Pulmonary artery endothelial cell (primary cell): ENCODE measurements around the gene TRABD2B. TPM values are rescaled to one million over a fixed set of nuclear protein-coding genes. Genes with fewer than 3 reads are reported as not detected.

Experiments
- DNase-seq: peaks from one replicate; pipeline ENCODE4 v3.0.0-alpha.2; 2011; ENCODE audit warnings: low read depth, low spot score
- total RNA-seq: library from RNA; depleted of rRNA; stranded (reverse); fragments of >200 nt; gene quantifications from 2 replicates; pipeline ENCODE4 v1.2.3, GENCODE V29; 2014

Gene TRABD2B
- total RNA-seq, 1 donor from 2014 or later = not detected

DNA sequence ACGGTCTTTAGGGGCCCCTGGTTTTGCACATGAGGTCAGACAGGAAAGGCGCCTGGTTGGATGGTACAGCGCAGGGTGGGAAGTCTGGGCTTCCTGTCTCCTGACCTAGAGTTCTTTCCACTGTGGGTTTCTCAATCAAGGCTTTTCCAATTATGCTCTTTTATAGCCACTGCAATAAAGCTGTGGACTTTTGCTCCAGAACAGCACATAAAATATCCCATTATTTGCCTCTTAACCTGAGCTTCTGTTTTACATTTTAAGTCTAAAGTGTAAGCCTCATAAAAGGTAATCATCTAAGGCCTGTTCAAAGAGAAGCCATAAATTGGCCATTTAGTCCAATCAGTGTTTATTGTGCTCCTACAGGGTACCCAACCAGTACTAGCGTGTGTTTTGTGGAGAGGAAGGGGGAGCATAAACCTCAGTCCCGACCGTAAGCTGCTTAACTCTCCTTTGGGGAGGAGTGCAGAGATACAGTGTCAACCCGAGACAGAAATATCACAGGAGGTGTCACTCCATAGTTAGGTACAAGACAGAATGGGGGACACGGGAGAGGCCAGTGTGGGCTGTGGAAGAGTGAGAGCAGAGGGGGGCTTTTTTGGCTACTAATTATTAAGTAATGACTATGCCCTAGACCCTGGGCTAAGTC is 270.0 kb downstream of the TRABD2B start:
- DNase-seq = no peak

DNA sequence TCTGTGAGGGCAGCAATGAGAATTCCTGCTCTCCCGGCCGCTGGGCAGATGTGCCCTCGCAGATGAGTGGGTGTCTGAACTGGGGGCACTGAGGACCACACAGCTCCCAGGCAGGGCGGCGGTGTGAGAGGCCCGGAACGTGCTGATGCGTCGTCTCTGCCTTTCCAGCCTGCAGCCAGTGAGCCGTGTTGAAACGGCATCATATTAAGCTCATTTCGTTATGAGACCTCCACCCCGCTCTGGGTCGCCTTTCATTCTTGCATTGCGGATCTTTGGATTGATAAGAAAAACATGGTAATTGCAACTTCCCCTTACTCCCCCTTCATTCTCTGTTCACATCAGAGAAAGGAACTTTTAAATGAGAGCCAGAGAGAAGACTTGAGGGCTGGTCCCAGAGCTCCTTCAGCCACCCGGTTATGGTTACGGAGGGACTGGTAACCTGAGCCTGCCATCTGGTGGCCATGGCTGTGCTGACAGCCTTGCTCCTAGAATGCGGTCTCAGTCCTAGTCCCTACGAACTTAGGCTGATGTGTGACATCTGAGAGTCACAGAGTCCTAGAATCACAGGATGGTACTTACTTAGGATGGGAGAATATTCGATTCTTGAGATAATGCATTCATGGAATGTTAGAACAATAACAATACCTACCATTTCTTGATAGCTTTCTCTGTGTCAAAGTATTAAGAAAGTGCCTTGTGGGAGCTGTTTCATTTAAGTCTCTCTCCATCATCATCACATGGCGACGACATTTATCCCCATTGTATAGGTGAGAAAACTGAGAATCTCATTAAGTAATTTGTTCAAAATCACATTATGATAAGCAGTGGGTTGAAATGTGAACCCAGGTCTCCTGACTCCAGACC is 271.0 kb downstream of the TRABD2B start:
- peak; percentile 43 for DNase-seq

- DNase-seq = no peak
These were observed 271.6 kb downstream of the TRABD2B start for GRCh38 chr1:47725511-47725991.

DNA sequence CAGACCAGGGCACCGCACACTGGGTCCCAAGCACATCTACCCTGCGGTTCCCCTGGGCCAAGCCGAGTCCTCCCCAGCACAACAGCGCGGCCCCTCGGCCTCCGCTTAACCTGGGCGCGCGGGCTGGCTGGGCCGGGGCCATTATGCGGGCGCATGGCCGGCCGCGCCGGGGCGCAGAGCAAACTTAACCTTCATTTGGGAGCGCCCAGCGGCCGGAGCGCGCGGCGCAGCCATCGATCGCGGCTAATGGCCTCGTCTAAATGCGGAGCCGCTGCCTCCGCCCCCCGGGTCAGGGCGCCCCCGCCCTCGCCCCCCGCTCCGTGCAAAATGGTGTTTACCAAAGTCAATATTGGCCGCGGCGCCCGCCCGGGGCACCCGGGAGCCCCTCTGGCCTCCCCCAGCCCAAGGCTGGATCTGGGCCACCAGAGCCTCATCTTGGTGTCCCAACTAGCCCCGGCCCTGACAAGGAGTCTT is 272.1 kb downstream of the TRABD2B start:
- no peak for DNase-seq

- DNase-seq = no peak
These were observed 272.7 kb downstream of the TRABD2B start for GRCh38 chr1:47724432-47724999.

DNA sequence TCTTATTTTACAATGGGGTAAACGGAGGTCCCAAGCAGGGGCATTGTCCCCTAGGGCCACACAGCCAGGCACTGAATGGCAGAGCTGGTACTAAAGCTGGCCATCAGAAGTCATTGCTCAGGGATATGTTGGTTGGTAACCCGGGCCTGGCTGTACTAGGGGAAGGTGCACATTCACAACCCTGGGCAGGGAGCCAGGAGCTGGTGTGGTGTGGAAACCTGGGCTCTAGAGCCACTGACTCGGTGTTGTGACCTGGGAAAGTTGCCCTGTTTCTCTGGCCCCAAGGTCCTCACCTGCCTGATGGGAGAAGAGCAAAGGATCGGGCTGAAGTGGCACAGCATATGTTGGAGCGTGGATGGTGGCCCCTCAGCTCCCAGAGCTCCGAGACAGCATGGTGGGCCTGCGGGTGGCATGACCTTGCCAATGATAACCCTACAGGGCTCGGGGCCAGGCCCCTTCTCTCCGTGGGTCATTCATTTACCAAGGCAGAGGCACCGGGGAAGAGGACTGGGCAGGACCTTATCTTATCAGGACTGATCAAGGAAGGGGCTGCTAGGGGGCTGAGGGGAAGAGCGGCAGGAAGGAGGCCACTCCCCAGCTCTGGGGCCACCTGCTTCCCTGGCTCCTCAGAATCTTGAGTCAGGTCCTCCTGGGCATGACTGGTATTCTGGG is 274.1 kb downstream of the TRABD2B start:
- no peak for DNase-seq

DNA sequence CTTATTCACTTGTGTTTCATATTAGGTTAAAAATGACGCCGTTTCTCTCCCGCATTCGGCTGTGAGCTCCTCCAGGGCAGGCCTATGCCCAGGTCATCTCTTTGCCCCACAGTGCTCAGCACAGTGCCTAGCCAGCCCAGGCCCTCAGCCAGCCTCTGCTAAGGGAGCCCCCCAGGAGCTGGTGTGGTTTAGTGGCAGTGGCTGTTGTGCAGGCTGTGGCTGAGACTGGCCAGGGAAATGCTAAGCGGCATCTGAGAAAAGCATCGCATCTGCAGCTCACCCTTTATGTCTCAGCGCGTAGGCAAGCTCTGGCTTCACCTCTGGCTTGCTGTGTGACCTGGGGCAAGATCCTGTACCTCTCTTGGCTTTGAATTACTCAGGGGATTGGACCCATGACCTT is 275.1 kb downstream of the TRABD2B start:
- no peak for DNase-seq

GRCh38 chr1:47720111-47720510 is 277.1 kb downstream of the TRABD2B start:
- DNase-seq = no peak

- no peak for DNase-seq
These were observed 279.8 kb downstream of the TRABD2B start for GRCh38 chr1:47717341-47717740.

GRCh38 chr1:47713975-47714767 is 283.0 kb downstream of the TRABD2B start:
- no peak for DNase-seq

GRCh38 chr1:47713333-47713953 is 283.7 kb downstream of the TRABD2B start:
- DNase-seq = no peak

DNA sequence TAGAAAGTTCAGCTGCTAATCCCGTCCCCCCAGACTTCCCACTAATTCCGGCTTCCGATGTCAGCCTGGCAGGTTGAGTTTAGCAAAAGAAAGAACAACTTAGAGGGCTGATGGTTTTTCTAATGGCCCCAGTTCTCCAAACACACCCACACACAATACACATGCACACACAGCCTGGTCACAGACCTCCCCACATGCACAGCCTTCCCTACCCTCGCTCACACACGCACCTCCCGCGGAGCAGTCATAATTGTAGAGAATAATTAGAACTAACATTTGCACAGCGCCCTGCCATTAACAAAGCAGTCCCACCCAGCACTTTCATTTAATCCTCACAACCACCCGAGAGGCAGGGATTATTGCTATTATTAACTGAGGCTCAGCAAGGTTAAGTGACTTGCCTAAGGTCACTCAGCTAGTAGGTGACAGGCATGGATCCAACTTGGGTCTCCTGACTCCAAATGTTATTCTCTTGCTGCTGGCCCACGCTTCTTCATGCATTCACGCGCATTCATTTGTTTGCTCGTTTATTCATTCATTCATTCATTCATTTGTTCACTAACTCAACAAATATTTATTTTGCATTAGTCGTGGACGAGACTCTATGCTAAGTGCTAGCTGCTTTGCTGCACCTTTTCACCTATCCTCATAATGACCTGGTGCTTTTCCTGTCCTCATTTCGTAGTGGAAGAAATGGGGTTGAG is 284.4 kb downstream of the TRABD2B start:
- no peak for DNase-seq

GRCh38 chr1:47711848-47712492 is 285.2 kb downstream of the TRABD2B start:
- no peak for DNase-seq

DNA sequence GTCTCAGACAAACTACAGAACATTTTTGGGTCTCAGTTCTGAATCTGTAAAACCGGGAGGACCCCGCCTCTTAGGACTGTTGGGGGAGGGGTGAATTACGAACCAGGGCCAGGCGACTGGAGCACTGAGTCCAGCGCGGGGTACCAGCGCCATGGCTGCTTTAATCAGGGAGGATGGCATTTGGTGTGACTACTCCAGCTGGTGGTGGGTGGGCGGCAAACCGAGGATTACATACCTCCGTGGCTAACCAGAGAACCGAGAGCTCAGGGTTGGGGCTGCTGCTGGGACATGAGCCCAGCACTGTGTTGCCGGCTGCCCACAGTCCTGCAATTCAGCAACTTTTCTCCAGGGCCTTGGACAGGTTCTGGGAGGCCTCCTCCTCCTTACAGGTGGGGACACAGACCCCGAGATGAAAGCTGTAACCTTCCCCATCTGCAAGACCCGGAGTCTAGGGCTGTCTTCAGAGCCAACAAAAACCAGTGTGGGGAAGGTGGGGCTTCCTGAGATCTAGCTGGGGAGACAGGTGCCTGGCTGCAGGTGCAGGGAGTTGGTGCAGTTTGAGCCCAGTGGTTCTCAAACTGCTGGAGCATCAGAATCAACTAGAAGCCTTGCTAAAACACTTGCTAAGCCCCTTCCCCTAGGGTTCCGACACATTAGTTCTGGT is 285.9 kb downstream of the TRABD2B start:
- no peak for DNase-seq

Other genes with a start within 250 kb of the TRABD2B start
- gene SLC5A9, start 225.3 kb upstream of the TRABD2B start, total RNA-seq = not detected in 2 replicates